ENCODE data around the gene PRELID3B.

DNA sequence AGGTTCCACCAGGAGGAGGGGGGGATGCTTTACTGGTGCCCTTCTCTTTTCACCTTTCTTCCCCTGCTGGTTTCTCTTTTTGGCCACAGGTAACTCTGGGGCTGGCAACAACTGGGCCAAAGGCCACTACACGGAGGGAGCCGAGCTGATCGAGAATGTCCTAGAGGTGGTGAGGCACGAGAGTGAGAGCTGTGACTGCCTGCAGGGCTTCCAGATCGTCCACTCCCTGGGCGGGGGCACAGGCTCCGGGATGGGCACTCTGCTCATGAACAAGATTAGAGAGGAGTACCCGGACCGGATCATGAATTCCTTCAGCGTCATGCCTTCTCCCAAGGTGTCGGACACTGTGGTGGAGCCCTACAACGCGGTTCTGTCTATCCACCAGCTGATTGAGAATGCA, 19.0 kb downstream of the PRELID3B start:
- TF ChIP-seq, protein P1, sequence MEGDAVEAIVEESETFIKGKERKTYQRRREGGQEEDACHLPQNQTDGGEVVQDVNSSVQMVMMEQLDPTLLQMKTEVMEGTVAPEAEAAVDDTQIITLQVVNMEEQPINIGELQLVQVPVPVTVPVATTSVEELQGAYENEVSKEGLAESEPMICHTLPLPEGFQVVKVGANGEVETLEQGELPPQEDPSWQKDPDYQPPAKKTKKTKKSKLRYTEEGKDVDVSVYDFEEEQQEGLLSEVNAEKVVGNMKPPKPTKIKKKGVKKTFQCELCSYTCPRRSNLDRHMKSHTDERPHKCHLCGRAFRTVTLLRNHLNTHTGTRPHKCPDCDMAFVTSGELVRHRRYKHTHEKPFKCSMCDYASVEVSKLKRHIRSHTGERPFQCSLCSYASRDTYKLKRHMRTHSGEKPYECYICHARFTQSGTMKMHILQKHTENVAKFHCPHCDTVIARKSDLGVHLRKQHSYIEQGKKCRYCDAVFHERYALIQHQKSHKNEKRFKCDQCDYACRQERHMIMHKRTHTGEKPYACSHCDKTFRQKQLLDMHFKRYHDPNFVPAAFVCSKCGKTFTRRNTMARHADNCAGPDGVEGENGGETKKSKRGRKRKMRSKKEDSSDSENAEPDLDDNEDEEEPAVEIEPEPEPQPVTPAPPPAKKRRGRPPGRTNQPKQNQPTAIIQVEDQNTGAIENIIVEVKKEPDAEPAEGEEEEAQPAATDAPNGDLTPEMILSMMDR (IDR thresholded peaks at IDR 0.05; ENCODE audit: insufficient read depth, low read length, poor library complexity, severe bottlenecking), result no peak
- no peak for TF ChIP-seq EZH2phosphoT487 (conservative IDR thresholded peaks at IDR 0.05; ENCODE audit: low read length)
